ENCODE data around the gene CBLN1. TPM values are rescaled to one million over a fixed set of nuclear protein-coding genes. Genes with fewer than 3 reads are reported as not detected.

The CBLN1 gene
- total RNA-seq, 2 donors from 2014 or later = 0.26 TPM; not detected in 1

GRCh38 chr16:49261930-49262329 is 19.7 kb downstream of the CBLN1 start:
- Histone ChIP-seq H3K27ac (no peak overlapping the region), H3K36me3 (replicated peaks in 1 of 2; ENCODE audit: insufficient read depth in 1 of 2, low read depth in 2 of 2) (no peaks in the 10 kb centered on the region), H3K4me3 (no peak overlapping the region), H3K9me3 (no peaks in the 10 kb centered on the region), H3K4me1 (peaks cover 11% of the 10 kb centered on the region), H3K27me3 (no peaks in the 10 kb centered on the region)
- intact Hi-C loops (cut with DNase I) = no loop called here
- DNase-seq (no peak), ATAC-seq (no peak)
- TF ChIP-seq POLR2A (IDR thresholded peaks at IDR 0.05) (no peak), CTCF (IDR thresholded peaks at IDR 0.05) (no peak)

- TF ChIP-seq CTCF (IDR thresholded peaks at IDR 0.05) (no peak), POLR2A (IDR thresholded peaks at IDR 0.05) (no peak)
- no peak overlapping the region for H3K27ac ChIP-seq
- no peaks in the 10 kb centered on the region for H3K36me3 ChIP-seq (replicated peaks in 1 of 2; ENCODE audit: insufficient read depth in 1 of 2, low read depth in 2 of 2)
- no peaks in the 10 kb centered on the region for H3K27me3 ChIP-seq
- intact Hi-C loops (cut with DNase I) = no loop called here
- peaks cover 11% of the 10 kb centered on the region for H3K4me1 ChIP-seq
- no peaks in the 10 kb centered on the region for H3K9me3 ChIP-seq
- no peak for DNase-seq
- 51 to 52% methylated on average over 8 of the region's 8 CpGs for WGBS, 2 donors
- ATAC-seq = no peak
- H3K4me3 ChIP-seq = no peak overlapping the region
Measured at GRCh38 chr16:49260956-49261530, 20.6 kb downstream of the CBLN1 start.

GRCh38 chr16:49260253-49260652 is 21.4 kb downstream of the CBLN1 start:
- DNase-seq (no peak), ATAC-seq (no peak)
- WGBS, 2 donors = 16 to 21% methylated on average over 3 of the region's 3 CpGs
- no peak overlapping the region for H3K27ac ChIP-seq
- no peaks in the 10 kb centered on the region for H3K36me3 ChIP-seq (replicated peaks in 1 of 2; ENCODE audit: insufficient read depth in 1 of 2, low read depth in 2 of 2)
- intact Hi-C loops (cut with DNase I) = no loop called here
- no peaks in the 10 kb centered on the region for H3K27me3 ChIP-seq
- H3K9me3 ChIP-seq = no peaks in the 10 kb centered on the region
- no peak for TF ChIP-seq POLR2A (IDR thresholded peaks at IDR 0.05)
- no peak overlapping the region for H3K4me3 ChIP-seq
- peaks cover 11% of the 10 kb centered on the region for H3K4me1 ChIP-seq

- Histone ChIP-seq H3K27me3 (no peaks in the 10 kb centered on the region), H3K9me3 (no peaks in the 10 kb centered on the region), H3K27ac (no peak overlapping the region), H3K4me3 (no peak overlapping the region), H3K4me1 (peaks cover 11% of the 10 kb centered on the region), H3K36me3 (replicated peaks in 1 of 2; ENCODE audit: insufficient read depth in 1 of 2, low read depth in 2 of 2) (no peaks in the 10 kb centered on the region)
- ATAC-seq (no peak), DNase-seq (no peak)
- intact Hi-C loops (cut with DNase I) = no loop called here
- no peak for TF ChIP-seq POLR2A (IDR thresholded peaks at IDR 0.05)
- no peak for TF ChIP-seq CTCF (IDR thresholded peaks at IDR 0.05)
Measured at GRCh38 chr16:49259330-49259729, 22.3 kb downstream of the CBLN1 start.

GRCh38 chr16:49250689-49251088 is 30.9 kb downstream of the CBLN1 start:
- no peak for TF ChIP-seq CTCF (IDR thresholded peaks at IDR 0.05)
- no peaks in the 10 kb centered on the region for H3K36me3 ChIP-seq (replicated peaks in 1 of 2; ENCODE audit: insufficient read depth in 1 of 2, low read depth in 2 of 2)
- no peak overlapping the region for H3K4me3 ChIP-seq
- DNase-seq = no peak
- no peak overlapping the region for H3K27ac ChIP-seq
- H3K9me3 ChIP-seq = no peaks in the 10 kb centered on the region
- H3K27me3 ChIP-seq = no peaks in the 10 kb centered on the region
- no peak for ATAC-seq
- 42 to 82% methylated on average over 1 of the region's 1 CpG for WGBS, 2 donors
- intact Hi-C loops (cut with DNase I) = no loop called here
- no peaks in the 10 kb centered on the region for H3K4me1 ChIP-seq
